AG10803 (cell line): Measurements from ENCODE around the gene KSR1.

Experiments
- DNase-seq: peaks from one replicate; pipeline ENCODE4 v3.0.0; 2010; ENCODE audit warnings: low read depth
- H3K4me3 ChIP-seq: 2 replicates; pipeline ENCODE4 v1.5.1; 2011; ENCODE audit warnings: mild to moderate bottlenecking, low read length, control low read depth
- TF ChIP-seq, protein P1 (sequence below): conservative IDR thresholded peaks from 2 replicates; pipeline ENCODE4 v1.5.1; 2011; ENCODE audit warnings: mild to moderate bottlenecking, low read length, control low read depth, inconsistent platforms

Gene KSR1

DNA sequence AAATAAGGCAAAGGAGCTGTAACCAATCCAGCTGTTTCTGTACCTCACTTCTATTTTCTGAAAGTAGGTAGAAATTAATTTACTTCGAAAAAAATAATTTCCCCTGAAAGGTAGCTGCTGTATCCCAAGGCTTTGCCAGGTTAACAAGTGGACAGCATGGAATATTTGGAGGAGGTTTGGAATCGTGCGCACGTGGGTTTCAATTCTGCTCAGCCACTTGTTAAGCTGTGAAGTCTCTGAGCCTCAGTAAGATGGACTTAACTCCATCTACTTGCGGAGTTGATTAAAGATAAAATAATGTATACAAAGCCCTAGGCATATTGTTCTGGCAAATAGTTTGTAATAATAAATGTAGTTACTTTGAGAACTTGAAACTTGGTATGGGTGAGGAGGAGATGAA is 117.3 kb downstream of the KSR1 start:
- no peak overlapping the region for H3K4me3 ChIP-seq
- no peak for DNase-seq
- TF ChIP-seq, protein P1, sequence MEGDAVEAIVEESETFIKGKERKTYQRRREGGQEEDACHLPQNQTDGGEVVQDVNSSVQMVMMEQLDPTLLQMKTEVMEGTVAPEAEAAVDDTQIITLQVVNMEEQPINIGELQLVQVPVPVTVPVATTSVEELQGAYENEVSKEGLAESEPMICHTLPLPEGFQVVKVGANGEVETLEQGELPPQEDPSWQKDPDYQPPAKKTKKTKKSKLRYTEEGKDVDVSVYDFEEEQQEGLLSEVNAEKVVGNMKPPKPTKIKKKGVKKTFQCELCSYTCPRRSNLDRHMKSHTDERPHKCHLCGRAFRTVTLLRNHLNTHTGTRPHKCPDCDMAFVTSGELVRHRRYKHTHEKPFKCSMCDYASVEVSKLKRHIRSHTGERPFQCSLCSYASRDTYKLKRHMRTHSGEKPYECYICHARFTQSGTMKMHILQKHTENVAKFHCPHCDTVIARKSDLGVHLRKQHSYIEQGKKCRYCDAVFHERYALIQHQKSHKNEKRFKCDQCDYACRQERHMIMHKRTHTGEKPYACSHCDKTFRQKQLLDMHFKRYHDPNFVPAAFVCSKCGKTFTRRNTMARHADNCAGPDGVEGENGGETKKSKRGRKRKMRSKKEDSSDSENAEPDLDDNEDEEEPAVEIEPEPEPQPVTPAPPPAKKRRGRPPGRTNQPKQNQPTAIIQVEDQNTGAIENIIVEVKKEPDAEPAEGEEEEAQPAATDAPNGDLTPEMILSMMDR, result no peak

- TF ChIP-seq, protein P1, result peak; percentile 17; the same call in 1 of the 2 replicates
- no peak overlapping the region for H3K4me3 ChIP-seq
- peak; percentile 76 for DNase-seq
Observed at GRCh38 chr17:27573971-27574525, 117.8 kb downstream of the KSR1 start.

DNA sequence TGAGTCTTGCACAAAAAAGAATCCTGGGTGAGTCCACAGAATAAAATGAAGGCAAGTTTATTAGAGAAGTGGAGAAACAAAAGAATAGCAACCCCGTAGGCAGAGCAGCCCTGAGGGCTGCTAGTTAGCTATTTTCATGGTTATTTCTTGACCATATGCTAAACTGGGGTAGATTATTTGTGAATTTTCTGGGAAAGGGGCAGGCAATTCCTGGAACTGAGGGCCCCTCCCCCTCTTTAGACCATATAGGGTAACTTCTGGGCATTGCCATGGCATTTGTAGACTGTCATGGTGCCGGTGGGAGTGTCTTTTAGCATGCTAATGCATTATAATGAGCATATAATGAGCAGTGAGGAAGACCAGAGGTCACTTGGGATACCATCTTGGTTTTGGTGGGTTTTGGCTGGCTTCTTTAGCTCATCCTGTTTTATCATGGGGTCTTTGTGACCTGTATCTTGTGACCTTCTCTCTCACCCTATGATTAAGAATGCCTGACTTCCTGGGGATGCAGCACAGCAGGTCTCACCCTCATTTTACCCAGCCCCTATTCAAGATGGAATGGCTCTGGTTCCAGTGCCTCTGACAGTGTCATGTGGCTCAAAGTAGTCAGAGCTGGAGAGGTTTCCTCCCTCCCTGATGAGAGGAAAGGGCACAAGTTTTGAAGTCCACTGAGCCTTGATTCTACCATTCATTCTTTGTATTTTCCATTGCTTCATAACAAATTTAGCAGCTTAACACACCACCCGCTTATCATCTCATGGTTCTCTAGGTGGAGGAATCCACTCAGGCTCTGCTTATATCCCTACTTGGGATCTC is 119.1 kb downstream of the KSR1 start:
- TF ChIP-seq, protein P1, result no peak
- H3K4me3 ChIP-seq, result no peak overlapping the region
- no peak for DNase-seq

DNA sequence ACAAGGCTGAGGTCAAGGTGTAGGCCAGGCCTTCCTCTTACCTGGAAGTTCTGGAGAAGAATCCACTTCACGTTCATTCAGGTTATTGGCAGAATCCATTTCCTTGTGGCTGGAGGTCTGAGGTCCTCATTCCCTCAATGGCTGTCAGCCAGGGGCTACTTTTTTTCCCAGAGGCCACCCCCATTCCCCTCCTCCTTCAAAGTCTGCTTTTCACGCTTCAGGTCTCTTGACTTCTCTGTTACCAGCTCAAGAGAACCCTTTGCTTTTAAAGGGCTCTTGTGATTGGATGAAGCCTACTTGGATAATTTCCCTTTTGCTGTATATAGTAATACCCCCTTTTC is 119.6 kb downstream of the KSR1 start:
- TF ChIP-seq, protein P1, result no peak
- no peak overlapping the region for H3K4me3 ChIP-seq
- DNase-seq, result no peak

DNA sequence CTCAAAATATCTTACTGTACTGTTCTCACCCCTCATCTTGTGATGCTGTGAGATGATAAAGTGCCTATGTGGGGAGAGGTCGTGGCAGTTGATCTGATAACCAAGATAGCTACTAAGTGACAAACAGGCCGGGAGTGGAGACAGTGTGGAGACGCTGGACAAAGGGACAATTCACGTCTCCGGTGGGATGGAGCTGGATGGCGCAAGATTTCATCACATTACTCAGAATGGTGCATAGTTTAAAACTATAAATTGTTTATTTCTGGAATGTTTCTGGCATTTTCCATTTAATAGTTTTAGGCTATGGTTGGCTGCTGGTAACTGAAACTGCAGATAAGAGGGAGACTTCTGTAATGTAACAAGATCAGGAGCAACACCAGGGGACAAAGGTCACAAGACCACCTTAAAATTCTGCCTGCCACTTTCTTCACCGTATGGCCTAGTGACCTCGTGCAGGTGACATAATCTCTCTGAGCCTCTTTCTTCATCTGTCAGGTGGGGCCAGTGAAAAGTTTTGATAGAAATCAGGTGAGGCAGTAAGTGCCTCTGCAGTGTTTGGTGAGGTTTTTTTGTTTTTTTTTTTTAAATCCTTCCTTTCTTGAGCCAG is 120.3 kb downstream of the KSR1 start:
- TF ChIP-seq, protein P1, result no peak
- no peak for DNase-seq
- H3K4me3 ChIP-seq, result no peak overlapping the region

- TF ChIP-seq, protein P1, result no peak
- no peak overlapping the region for H3K4me3 ChIP-seq
- peak; percentile 75 for DNase-seq
Observed at GRCh38 chr17:27577121-27577761, 121.0 kb downstream of the KSR1 start.
